Spinal cord (tissue), 10 donors: ENCODE measurements around the gene TTYH3. TPM values are rescaled to one million over a fixed set of nuclear protein-coding genes. Genes with fewer than 3 reads are reported as not detected.

Experiments
- DNase-seq, 6 donors: peaks; one replicate each; pipeline versions ENCODE4 v3.0.0 to v3.0.0-alpha.2; 2013 to 2015; ENCODE audit warnings: low spot score in 6 of 6, low read depth in 4 of 6
- H3K27ac ChIP-seq: one replicate; pipeline ENCODE4 v1.5.1; 2013; ENCODE audit warnings: low read depth, low read length, control low read depth
- H3K27me3 ChIP-seq: one replicate; pipeline ENCODE4 v1.6.1; 2013; ENCODE audit warnings: low read length; ENCODE audit not compliant: control insufficient read depth, insufficient read depth
- H3K36me3 ChIP-seq: one replicate; pipeline ENCODE4 v1.6.1; 2013; ENCODE audit warnings: low read length; ENCODE audit not compliant: control insufficient read depth, insufficient read depth
- H3K4me1 ChIP-seq: one replicate; pipeline ENCODE4 v1.6.1; 2013; ENCODE audit warnings: low read length; ENCODE audit not compliant: control insufficient read depth, insufficient read depth
- H3K4me3 ChIP-seq: one replicate; pipeline ENCODE4 v1.5.1; 2013; ENCODE audit warnings: low read depth, low read length, control low read depth
- H3K9me3 ChIP-seq: one replicate; pipeline ENCODE4 v1.6.1; 2013; ENCODE audit warnings: low read length; ENCODE audit not compliant: control insufficient read depth, insufficient read depth
- WGBS: methylation state at CpG from one replicate; pipeline ENCODE4 v1.1.5; 2013; ENCODE audit warnings: missing lambda C conversion rate; ENCODE audit not compliant: insufficient coverage; 5-methylcytosine and 5-hydroxymethylcytosine counted together
- polyA plus RNA-seq, 2 donors: library from polyadenylated mRNA; unstranded; fragments of 120-200 nt; gene quantifications; one replicate each; pipeline ENCODE4 v1.2.1, GENCODE V29; 2013; ENCODE audit not compliant: insufficient read length in 2 of 2
- total RNA-seq, 2 donors: library from RNA; depleted of rRNA in 1 of 2; stranded (reverse); fragments of 120-200 nt in 1 of 2; fragments of >200 nt in 1 of 2; gene quantifications; one replicate each; pipeline versions ENCODE4 v1.2.3 to v1.2.4, GENCODE V29; 2013 to 2014
- donor health status: healthy.

TTYH3 gene
- total and polyA plus RNA-seq, 4 donors = 26.1 to 218 (median 120) TPM

- no peak for DNase-seq
- Histone ChIP-seq H3K4me1 (peaks cover 26% of the 10 kb centered on the region), H3K9me3 (no peaks in the 10 kb centered on the region), H3K27me3 (no peaks in the 10 kb centered on the region), H3K4me3 (no peak overlapping the region), H3K36me3 (peaks cover 28% of the 10 kb centered on the region), H3K27ac (no peak overlapping the region)
- WGBS = 57% methylated on average over 12 of the region's 12 CpGs
Measured at GRCh38 chr7:2701832-2702593, 70.2 kb downstream of the TTYH3 start.

DNA sequence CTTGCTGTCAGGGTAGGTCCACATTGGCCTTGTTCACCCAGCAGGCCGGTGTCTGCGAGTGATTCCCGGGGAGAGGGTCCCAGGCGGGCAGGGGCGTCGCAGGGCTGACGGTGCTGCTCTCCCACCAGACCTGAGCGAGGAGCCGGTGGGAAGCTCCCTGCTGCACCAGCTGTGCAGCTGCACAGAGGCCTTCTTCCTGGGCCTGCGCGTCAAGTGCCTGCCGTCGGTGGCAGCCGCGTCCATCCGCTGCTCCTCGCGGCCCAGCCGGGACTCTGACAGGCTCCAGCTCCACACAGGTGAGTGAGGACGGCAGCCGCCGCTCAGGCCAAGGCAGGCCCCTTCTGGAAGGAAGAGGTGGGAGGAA is 70.8 kb downstream of the TTYH3 start:
- no peaks in the 10 kb centered on the region for H3K27me3 ChIP-seq
- no peak overlapping the region for H3K27ac ChIP-seq
- H3K4me3 ChIP-seq = no peak overlapping the region
- peaks cover 28% of the 10 kb centered on the region for H3K36me3 ChIP-seq
- H3K9me3 ChIP-seq = no peaks in the 10 kb centered on the region
- 68% methylated on average over 18 of the region's 22 CpGs for WGBS
- no peak for DNase-seq
- peaks cover 26% of the 10 kb centered on the region for H3K4me1 ChIP-seq

DNA sequence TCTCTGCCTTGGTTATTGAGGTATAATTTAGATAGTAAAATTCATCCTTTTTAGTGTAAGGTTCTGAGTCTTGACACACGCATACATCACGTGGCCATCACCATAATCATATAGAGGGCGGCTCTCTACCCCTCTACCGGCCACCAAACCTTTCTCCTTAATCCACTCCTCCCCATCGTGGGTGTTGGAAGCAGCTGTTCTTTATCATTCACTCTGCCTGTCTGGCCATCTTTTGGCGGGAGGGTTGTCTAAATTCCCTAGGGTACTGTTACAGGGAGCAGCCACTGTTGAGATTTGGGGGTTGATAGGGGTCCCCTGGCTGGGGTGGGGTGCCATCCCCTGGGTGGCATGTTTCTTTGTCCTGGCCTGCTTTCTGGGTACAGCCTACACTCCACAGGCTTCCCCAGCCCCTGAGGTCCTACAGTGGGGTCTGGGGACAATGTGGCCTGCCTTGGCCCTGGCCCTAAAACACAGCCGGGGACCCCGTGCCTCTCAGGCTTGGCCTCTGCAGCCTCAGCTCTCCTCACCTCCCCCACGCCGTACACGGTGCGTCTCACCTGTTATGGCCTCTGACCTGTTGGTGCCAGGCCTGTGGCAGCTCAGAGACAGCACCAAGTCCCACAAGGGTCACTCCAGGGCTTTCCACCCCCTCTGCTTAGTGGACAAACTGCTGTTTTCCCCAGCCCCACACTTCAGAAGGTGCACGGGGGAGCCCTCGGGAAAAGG is 73.7 kb downstream of the TTYH3 start:
- H3K27ac ChIP-seq = no peak overlapping the region
- H3K36me3 ChIP-seq = peaks cover 46% of the 10 kb centered on the region
- no peak overlapping the region for H3K4me3 ChIP-seq
- no peak for DNase-seq
- WGBS = 87% methylated on average over 12 of the region's 14 CpGs
- peaks cover 29% of the 10 kb centered on the region for H3K4me1 ChIP-seq
- no peaks in the 10 kb centered on the region for H3K27me3 ChIP-seq
- no peaks in the 10 kb centered on the region for H3K9me3 ChIP-seq

DNA sequence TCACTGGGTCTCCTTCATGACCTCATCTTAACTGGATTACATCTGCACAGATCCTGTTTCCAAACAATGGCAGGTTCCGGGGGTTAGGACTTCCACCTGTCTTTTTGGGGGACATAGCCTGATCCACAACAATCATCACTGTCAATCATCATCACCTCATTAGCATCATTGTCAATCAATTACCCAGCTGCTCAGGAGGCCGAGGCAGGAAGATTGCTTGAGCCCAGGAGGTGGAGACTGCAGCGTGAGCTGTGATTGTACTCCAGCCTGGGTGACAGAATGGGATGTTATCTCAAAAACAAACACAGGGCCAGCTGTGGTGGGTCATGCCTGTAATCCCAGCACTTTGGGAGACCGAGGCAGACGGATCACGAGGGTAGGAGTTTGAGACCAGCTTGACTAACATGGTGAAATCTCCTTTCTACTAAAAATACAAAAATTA is 74.9 kb downstream of the TTYH3 start:
- Histone ChIP-seq H3K4me3 (no peak overlapping the region), H3K27ac (no peak overlapping the region), H3K9me3 (no peaks in the 10 kb centered on the region), H3K4me1 (peaks cover 26% of the 10 kb centered on the region), H3K36me3 (peaks cover 48% of the 10 kb centered on the region), H3K27me3 (no peaks in the 10 kb centered on the region)
- DNase-seq = no peak
- 42% methylated on average over 2 of the region's 6 CpGs for WGBS

DNA sequence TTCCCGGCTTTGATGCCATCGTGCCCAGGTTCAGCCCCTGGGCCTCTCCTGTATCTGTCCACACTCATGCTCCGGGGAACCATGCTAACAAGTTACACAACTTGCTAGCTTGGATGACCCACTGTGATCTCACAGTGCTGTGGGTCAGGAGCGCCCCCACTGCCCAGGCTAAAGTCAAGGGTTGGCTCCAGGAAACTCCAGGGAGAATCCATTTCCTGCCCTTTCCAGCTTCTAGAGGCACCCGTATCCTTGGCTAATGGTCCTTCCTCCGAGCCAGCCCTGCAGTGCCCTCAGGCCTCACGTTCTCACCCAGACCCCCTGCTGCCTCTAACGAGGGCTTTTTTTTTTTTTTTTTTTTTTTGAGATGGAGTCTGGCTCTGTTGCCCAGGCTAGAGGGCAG is 75.7 kb downstream of the TTYH3 start:
- Histone ChIP-seq H3K4me3 (no peak overlapping the region), H3K27ac (no peak overlapping the region), H3K27me3 (no peaks in the 10 kb centered on the region), H3K4me1 (peaks cover 21% of the 10 kb centered on the region), H3K9me3 (no peaks in the 10 kb centered on the region), H3K36me3 (peaks cover 54% of the 10 kb centered on the region)
- no peak for DNase-seq
- WGBS = 90% methylated on average over 5 of the region's 8 CpGs

DNA sequence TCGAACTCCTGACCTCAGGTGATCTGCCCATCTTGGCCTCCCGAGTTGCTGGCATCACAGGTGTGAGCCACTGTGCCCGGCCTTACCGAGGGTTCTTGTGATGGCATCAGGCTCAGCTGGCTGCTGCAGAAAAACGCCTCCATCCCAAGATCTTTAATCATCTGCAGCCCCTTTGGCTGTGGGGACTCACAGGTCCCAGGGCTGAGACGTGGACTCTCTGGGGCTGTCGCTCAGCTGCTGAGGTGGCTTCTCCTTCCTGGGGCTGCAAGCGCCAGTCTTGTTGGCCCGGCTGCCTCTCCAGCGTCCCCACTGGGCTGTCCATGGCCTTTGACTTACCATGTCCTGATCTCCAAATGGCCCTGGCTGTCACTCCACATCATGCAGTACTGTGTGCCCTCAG is 76.3 kb downstream of the TTYH3 start:
- peaks cover 54% of the 10 kb centered on the region for H3K36me3 ChIP-seq
- DNase-seq = no peak
- H3K9me3 ChIP-seq = no peaks in the 10 kb centered on the region
- H3K27me3 ChIP-seq = no peaks in the 10 kb centered on the region
- peaks cover 22% of the 10 kb centered on the region for H3K4me1 ChIP-seq
- WGBS = 93% methylated on average over 10 of the region's 10 CpGs
- H3K4me3 ChIP-seq = no peak overlapping the region
- H3K27ac ChIP-seq = no peak overlapping the region

DNA sequence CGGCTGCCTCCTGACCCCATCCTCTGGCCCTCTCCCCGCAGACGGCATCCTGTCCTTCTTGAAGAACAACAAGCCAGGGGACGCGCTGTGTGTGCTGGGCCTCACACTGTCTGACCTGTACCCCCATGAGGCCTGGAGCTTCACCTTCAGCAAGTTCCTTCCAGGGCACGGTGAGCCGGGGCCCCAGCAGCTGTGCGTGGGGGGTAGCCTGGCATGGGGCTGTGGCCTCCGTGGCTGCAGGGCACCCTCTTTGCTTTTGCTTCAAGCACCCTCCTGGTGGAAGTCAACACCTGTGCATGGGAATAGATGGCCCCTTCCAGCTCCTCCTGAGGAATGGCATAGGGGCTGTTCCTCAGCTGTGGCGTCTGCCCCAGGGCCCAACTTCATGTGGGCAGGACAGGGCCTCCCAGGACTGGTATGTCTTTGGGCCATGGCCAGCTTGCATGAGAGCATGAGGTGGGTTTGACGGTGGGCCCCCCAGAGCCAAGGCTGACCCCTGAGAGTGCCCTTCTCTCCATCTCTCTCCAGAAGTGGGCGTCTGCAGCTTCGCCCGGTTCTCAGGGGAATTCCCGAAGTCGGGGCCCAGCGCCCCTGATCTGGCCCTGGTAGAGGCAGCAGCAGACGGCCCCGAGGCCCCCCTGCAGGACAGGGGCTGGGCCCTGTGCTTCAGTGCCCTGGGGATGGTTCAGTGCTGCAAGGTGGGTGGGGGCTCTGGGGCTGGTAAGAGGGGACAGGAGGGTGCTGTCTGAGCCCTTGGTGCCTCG is 76.9 kb downstream of the TTYH3 start:
- H3K27ac ChIP-seq = no peak overlapping the region
- H3K4me1 ChIP-seq = peaks cover 28% of the 10 kb centered on the region
- no peak for DNase-seq
- no peaks in the 10 kb centered on the region for H3K27me3 ChIP-seq
- no peak overlapping the region for H3K4me3 ChIP-seq
- H3K9me3 ChIP-seq = no peaks in the 10 kb centered on the region
- peaks cover 60% of the 10 kb centered on the region for H3K36me3 ChIP-seq
- 91% methylated on average over 20 of the region's 20 CpGs for WGBS

DNA sequence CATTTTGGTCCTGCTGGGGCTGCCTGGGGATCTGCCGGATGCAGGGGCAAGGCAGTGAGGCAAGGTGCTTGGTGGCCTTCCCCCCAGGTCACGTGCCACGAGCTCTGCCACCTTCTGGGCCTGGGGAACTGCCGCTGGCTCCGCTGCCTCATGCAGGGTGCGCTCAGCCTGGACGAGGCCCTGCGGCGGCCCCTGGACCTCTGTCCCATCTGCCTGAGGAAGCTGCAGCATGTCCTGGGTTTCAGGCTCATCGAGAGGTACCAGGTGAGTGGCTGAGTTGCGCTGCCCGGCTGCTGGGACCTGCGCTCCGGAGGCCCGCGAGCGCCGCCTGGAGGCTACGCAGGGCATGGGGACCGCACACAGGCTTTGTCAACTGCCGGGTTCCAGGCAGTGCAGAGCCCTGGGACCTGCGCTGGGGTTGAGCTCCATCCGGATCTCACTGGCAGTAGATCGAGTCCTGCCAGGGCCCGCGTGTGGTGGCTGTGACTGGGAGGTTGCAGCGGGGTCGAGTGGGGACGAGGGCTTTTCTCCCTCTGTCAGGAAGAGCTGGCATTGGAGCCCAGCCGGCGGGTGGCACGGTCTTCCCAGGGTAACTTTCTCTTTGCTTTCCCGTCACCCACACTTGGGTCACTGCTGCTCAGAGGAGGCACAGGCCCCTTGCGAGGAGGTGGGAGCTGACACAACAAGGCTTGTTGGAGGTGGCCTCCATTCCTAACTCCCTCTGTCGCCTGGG is 77.9 kb downstream of the TTYH3 start:
- Histone ChIP-seq H3K4me1 (peaks cover 28% of the 10 kb centered on the region), H3K36me3 (peaks cover 70% of the 10 kb centered on the region), H3K9me3 (no peaks in the 10 kb centered on the region), H3K27me3 (no peaks in the 10 kb centered on the region), H3K27ac (no peak overlapping the region), H3K4me3 (no peak overlapping the region)
- WGBS = 28% methylated on average over 29 of the region's 35 CpGs
- DNase-seq = peak in 2 of 6 donors; percentile 72 to 77

- H3K4me1 ChIP-seq = peaks cover 28% of the 10 kb centered on the region
- H3K36me3 ChIP-seq = peaks cover 76% of the 10 kb centered on the region
- H3K4me3 ChIP-seq = no peak overlapping the region
- WGBS = 76% methylated on average over 8 of the region's 11 CpGs
- no peaks in the 10 kb centered on the region for H3K9me3 ChIP-seq
- no peak overlapping the region for H3K27ac ChIP-seq
- no peaks in the 10 kb centered on the region for H3K27me3 ChIP-seq
- no peak for DNase-seq
Measured at GRCh38 chr7:2710286-2710655, 78.5 kb downstream of the TTYH3 start.
